HEK293 (cell line): ENCODE results near the gene ANAPC5.

ENCODE experiments used
- CTCF ChIA-PET: fragments of 350-600 bp; formaldehyde crosslinking; extraction: SDS; loops from one replicate; lab custom pipeline; 2021; ENCODE audit warnings: antibody characterized with exemption; lab: Yijun Ruan, JAX
- POLR2A ChIA-PET: fragments of 300-600 bp; formaldehyde crosslinking; extraction: SDS; loops from one replicate; lab custom pipeline; 2020; ENCODE audit warnings: antibody characterized with exemption, inconsistent platforms; lab: Yijun Ruan, JAX
- H3K27ac ChIP-seq: fragments of 200-500 bp; sonication (Bioruptor generic); 2 replicates; pipeline ENCODE4 v1.5.1; 2014; ENCODE audit warnings: low read depth, low read length, control low read depth, inconsistent platforms; ENCODE audit errors: extremely low read depth
- H3K36me3 ChIP-seq, 2 experiments: fragments of 200-500 bp in 1 of 2; sonication (Bioruptor generic) in 1 of 2; 1 replicate in 1 of 2; 2 replicates in 1 of 2; pipeline ENCODE4 v1.5.1; 2014 to 2017; ENCODE audit warnings: inconsistent platforms in 2 of 2, low read length in 2 of 2; ENCODE audit not compliant: control insufficient read depth in 2 of 2, insufficient read depth in 1 of 2
- H3K4me1 ChIP-seq: fragments of 200-500 bp; sonication (Bioruptor generic); 2 replicates; pipeline ENCODE4 v1.5.1; 2014; ENCODE audit warnings: mild to moderate bottlenecking, low read length, inconsistent platforms; ENCODE audit not compliant: control insufficient read depth, insufficient read depth
- H3K4me3 ChIP-seq: 2 replicates; pipeline ENCODE4 v1.5.1; 2011; ENCODE audit warnings: low read depth, mild to moderate bottlenecking, control low read depth, low read length, moderate library complexity
- H3K9me3 ChIP-seq: fragments of 200-500 bp; sonication (Bioruptor generic); 2 replicates; pipeline ENCODE4 v1.5.1; 2014; ENCODE audit warnings: low read depth, low read length, inconsistent platforms; ENCODE audit not compliant: control insufficient read depth, insufficient read depth
- RBAK ChIP-seq: fragments of 450-650 bp; formaldehyde crosslinking; IDR thresholded peaks from 2 replicates; pipeline ENCODE4 v1.5.1; 2016; ENCODE audit warnings: missing biosample characterization, missing genetic modification characterization
- SALL2 ChIP-seq: fragments of 450-650 bp; formaldehyde crosslinking; IDR thresholded peaks from 2 replicates; pipeline ENCODE4 v1.5.0; 2017; ENCODE audit warnings: missing biosample characterization, mild to moderate bottlenecking, missing genetic modification characterization, borderline replicate concordance
- WT1 ChIP-seq: fragments of 450-650 bp; formaldehyde crosslinking; IDR thresholded peaks from 2 replicates; pipeline ENCODE4 v1.5.1; 2016; ENCODE audit warnings: missing biosample characterization, missing genetic modification characterization
- ZBTB11 ChIP-seq: fragments of 450-650 bp; formaldehyde crosslinking; conservative IDR thresholded peaks from 2 replicates; pipeline ENCODE4 v1.5.1; 2016; ENCODE audit warnings: low read depth, missing biosample characterization, missing genetic modification characterization
- ZFP41 ChIP-seq: fragments of 450-650 bp; formaldehyde crosslinking; IDR thresholded peaks from 2 replicates; pipeline ENCODE4 v1.5.1; 2016; ENCODE audit warnings: missing biosample characterization, missing genetic modification characterization, borderline replicate concordance
- ZNF133 ChIP-seq: fragments of 450-650 bp; formaldehyde crosslinking; IDR thresholded peaks from 2 replicates; pipeline ENCODE4 v1.5.1; 2016; ENCODE audit warnings: missing biosample characterization, missing genetic modification characterization
- ZNF138 ChIP-seq: fragments of 450-650 bp; formaldehyde crosslinking; IDR thresholded peaks from 2 replicates; pipeline ENCODE4 v1.5.1; 2016; ENCODE audit warnings: missing biosample characterization, missing genetic modification characterization, borderline replicate concordance
- ZNF155 ChIP-seq: fragments of 450-650 bp; formaldehyde crosslinking; IDR thresholded peaks from 2 replicates; pipeline ENCODE4 v1.5.1; 2016; ENCODE audit warnings: missing biosample characterization, missing genetic modification characterization
- ZNF169 ChIP-seq: fragments of 450-650 bp; formaldehyde crosslinking; IDR thresholded peaks from 2 replicates; pipeline ENCODE4 v1.5.1; 2016; ENCODE audit warnings: missing biosample characterization, missing genetic modification characterization
- ZNF2 ChIP-seq: fragments of 450-650 bp; formaldehyde crosslinking; IDR thresholded peaks from 2 replicates; pipeline ENCODE4 v1.5.1; 2016; ENCODE audit warnings: missing biosample characterization, missing genetic modification characterization
- ZNF202 ChIP-seq: fragments of 450-650 bp; formaldehyde crosslinking; IDR thresholded peaks from 2 replicates; pipeline ENCODE4 v1.5.1; 2016; ENCODE audit warnings: missing biosample characterization, missing genetic modification characterization, borderline replicate concordance
- ZNF211 ChIP-seq: fragments of 450-650 bp; formaldehyde crosslinking; IDR thresholded peaks from 2 replicates; pipeline ENCODE4 v1.5.1; 2016; ENCODE audit warnings: low read depth, missing biosample characterization, missing genetic modification characterization
- ZNF280C ChIP-seq: fragments of 450-650 bp; formaldehyde crosslinking; IDR thresholded peaks from 2 replicates; pipeline ENCODE4 v1.5.1; 2016; ENCODE audit warnings: missing biosample characterization, missing genetic modification characterization
- ZNF518A ChIP-seq: fragments of 450-650 bp; formaldehyde crosslinking; conservative IDR thresholded peaks from 2 replicates; pipeline ENCODE4 v1.5.1; 2016; ENCODE audit warnings: low read depth, missing biosample characterization, missing genetic modification characterization
- ZNF521 ChIP-seq: fragments of 450-650 bp; formaldehyde crosslinking; IDR thresholded peaks from 2 replicates; pipeline ENCODE4 v1.5.1; 2017; ENCODE audit warnings: missing biosample characterization, mild to moderate bottlenecking, missing genetic modification characterization
- ZNF664 ChIP-seq: fragments of 450-650 bp; formaldehyde crosslinking; IDR thresholded peaks from 2 replicates; pipeline ENCODE4 v1.5.1; 2016; ENCODE audit warnings: missing biosample characterization, missing genetic modification characterization
- ZNF670 ChIP-seq: fragments of 450-650 bp; formaldehyde crosslinking; IDR thresholded peaks from 2 replicates; pipeline ENCODE4 v1.5.1; 2016; ENCODE audit warnings: missing biosample characterization, missing genetic modification characterization, low read depth
- ZNF692 ChIP-seq: fragments of 450-650 bp; formaldehyde crosslinking; IDR thresholded peaks from 2 replicates; pipeline ENCODE4 v1.5.1; 2016; ENCODE audit warnings: missing biosample characterization, missing genetic modification characterization
- TF ChIP-seq, protein P1 (sequence below): fragments of 450-650 bp; formaldehyde crosslinking; IDR thresholded peaks from 2 replicates; pipeline ENCODE4 v1.5.1; 2016; ENCODE audit warnings: missing biosample characterization, missing genetic modification characterization

Gene ANAPC5

DNA sequence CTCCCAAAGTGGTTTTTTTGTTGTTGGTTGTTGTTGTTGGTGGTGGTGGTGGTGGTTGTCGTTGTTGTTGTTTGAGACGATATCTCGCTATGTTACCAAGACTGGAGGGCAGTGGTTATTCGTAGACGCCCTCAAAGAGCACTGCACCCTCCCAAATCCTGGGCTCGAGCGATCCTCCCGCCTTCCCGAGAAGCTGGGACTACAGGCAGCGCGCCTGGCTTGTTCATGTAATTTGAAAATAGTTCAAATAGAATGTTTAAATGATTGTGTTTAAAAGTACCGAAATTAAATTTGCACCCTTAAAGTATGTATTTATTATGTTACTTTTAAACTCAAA is 439 bp upstream of the ANAPC5 start:
- H3K36me3 ChIP-seq: peaks cover 0 to 6% of the 10 kb centered on the region in 2 experiments; a peak in 2 of 3 replicates
- H3K27ac ChIP-seq: peak overlapping the region; percentile 32
- ChIA-PET POLR2A (interaction anchor here (0.6 to 2.8 kb wide), 15 partner anchors 12 to 337 kb away, joined by 3 to 65 read pairs (median 5); partner anchors contain the start of genes CAMKK2 and RNF34), CTCF (interaction anchor here (4.9 kb wide), 1 partner anchor 19 kb away, joined by 33 read pairs; no protein-coding TSS in a partner anchor)
- no peaks in the 10 kb centered on the region for H3K9me3 ChIP-seq
- peak overlapping the region; percentile 93 for H3K4me3 ChIP-seq
- TF ChIP-seq ZNF169 (tag by site-specific recombination): no peak
- no peak for TF ChIP-seq WT1 (tag by site-specific recombination)
- TF ChIP-seq ZNF664 (tag by site-specific recombination): no peak
- TF ChIP-seq ZNF155 (tag by site-specific recombination): no peak
- no peak for TF ChIP-seq ZNF280C
- TF ChIP-seq ZNF670 (tag by site-specific recombination): no peak
- TF ChIP-seq, protein P1, sequence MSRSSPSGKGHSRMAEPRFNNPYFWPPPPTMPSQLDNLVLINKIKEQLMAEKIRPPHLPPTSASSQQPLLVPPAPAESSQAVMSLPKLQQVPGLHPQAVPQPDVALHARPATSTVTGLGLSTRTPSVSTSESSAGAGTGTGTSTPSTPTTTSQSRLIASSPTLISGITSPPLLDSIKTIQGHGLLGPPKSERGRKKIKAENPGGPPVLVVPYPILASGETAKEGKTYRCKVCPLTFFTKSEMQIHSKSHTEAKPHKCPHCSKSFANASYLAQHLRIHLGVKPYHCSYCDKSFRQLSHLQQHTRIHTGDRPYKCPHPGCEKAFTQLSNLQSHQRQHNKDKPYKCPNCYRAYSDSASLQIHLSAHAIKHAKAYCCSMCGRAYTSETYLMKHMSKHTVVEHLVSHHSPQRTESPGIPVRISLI (tag by site-specific recombination): no peak
- H3K4me1 ChIP-seq: no peaks in the 10 kb centered on the region

DNA sequence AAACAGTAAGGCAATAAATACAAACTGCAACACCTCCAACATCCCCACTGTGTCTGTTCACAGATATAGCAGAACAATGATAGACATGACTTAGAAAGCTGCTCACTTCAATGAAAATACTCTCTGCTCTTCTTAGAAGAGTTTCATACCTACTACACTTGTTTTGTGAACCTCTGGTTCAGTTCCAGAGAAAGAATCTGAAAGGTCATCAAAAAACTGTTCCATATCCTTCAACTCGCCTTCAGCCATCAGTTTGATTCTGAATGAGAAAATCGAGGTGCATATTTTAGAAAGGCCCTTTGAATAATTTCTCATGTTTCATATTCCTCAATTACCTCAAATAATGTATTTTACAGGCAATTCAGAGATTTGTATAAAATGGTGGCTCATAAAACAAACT is 5.5 kb downstream of the ANAPC5 start:
- no peak overlapping the region for H3K4me3 ChIP-seq
- peaks cover 42 to 62% of the 10 kb centered on the region in 2 experiments for H3K36me3 ChIP-seq
- H3K4me1 ChIP-seq: no peaks in the 10 kb centered on the region
- no peak overlapping the region for H3K27ac ChIP-seq
- ChIA-PET POLR2A (interaction anchor here (2.0 kb wide), 1 partner anchor 53 kb away, joined by 6 read pairs; the partner anchor contains the start of gene RNF34), CTCF (interaction anchor here (0.9 to 4.2 kb wide), 3 partner anchors 12 to 97 kb away, joined by 3 to 30 read pairs (median 3); no protein-coding TSS in a partner anchor)
- H3K9me3 ChIP-seq: no peaks in the 10 kb centered on the region
- TF ChIP-seq ZNF2 (tag by site-specific recombination) (no peak), ZBTB11 (no peak), ZNF518A (tag by site-specific recombination) (no peak), ZNF133 (tag by site-specific recombination) (no peak), ZNF211 (no peak), RBAK (no peak), SALL2 (tag by site-specific recombination) (no peak), ZNF521 (tag by site-specific recombination) (no peak), ZNF202 (tag by site-specific recombination) (no peak), ZNF670 (tag by site-specific recombination) (no peak), ZFP41 (tag by site-specific recombination) (no peak), ZNF692 (tag by site-specific recombination) (no peak), ZNF138 (no peak)
- TF ChIP-seq, protein P1 (tag by site-specific recombination): no peak
